SU-DHL-6 (cell line): ENCODE results near the gene SETMAR.

Experiments used
- H2AFZ ChIP-seq: fragments of 200-600 bp; sonication (generic); 2 replicates; pipeline ENCODE4 v1.6.1; 2014; ENCODE audit warnings: low read depth, mild to moderate bottlenecking, moderate library complexity, mixed read lengths, antibody characterized with exemption, low read length; ENCODE audit not compliant: severe bottlenecking
- H3F3A ChIP-seq: fragments of 200-600 bp; shearing (Covaris generic); 2 replicates; pipeline ENCODE4 v1.6.0; 2016; ENCODE audit warnings: antibody characterized with exemption, mild to moderate bottlenecking; ENCODE audit not compliant: insufficient read depth
- H3K27ac ChIP-seq: fragments of 200-600 bp; sonication (generic); 2 replicates; pipeline ENCODE4 v1.5.1; 2016; ENCODE audit warnings: low read depth, mild to moderate bottlenecking, low read length, moderate library complexity, mixed read lengths
- H3K27me3 ChIP-seq: fragments of 200-600 bp; sonication (generic), shearing (Covaris generic); 2 replicates; pipeline ENCODE4 v1.6.0; 2014; ENCODE audit warnings: mild to moderate bottlenecking, low read length
- H3K36me3 ChIP-seq: fragments of 200-600 bp; sonication (generic); 2 replicates; pipeline ENCODE4 v1.6.1; 2014; ENCODE audit warnings: mild to moderate bottlenecking, low read length, mixed read lengths
- H3K4me2 ChIP-seq: fragments of 300-600, 200-600 bp; shearing (Covaris generic), sonication (generic); 2 replicates; pipeline ENCODE4 v1.6.0; 2014; ENCODE audit warnings: low read length, low read depth, mild to moderate bottlenecking; ENCODE audit not compliant: poor library complexity, severe bottlenecking
- H3K4me3 ChIP-seq: fragments of 200-600 bp; sonication (generic); 2 replicates; pipeline ENCODE4 v1.5.1; 2014; ENCODE audit warnings: antibody characterized with exemption, low read length, mild to moderate bottlenecking, mixed read lengths; ENCODE audit not compliant: insufficient read depth, poor library complexity, severe bottlenecking
- H3K79me2 ChIP-seq: fragments of 200-600 bp; sonication (generic); 2 replicates; pipeline ENCODE4 v1.6.1; 2014; ENCODE audit warnings: mild to moderate bottlenecking, low read length, moderate library complexity; ENCODE audit not compliant: insufficient read depth
- H3K9ac ChIP-seq: fragments of 200-600 bp; sonication (generic); 2 replicates; pipeline ENCODE4 v1.7.0; 2014; ENCODE audit warnings: mild to moderate bottlenecking, low read length
- H3K9me2 ChIP-seq: fragments of 200-600 bp; sonication (generic); replicated peaks from 2 replicates; pipeline ENCODE4 v1.6.1; 2014; ENCODE audit warnings: low read length; ENCODE audit not compliant: insufficient read depth
- H3K9me3 ChIP-seq: fragments of 200-600 bp; sonication (generic); 2 replicates; pipeline ENCODE4 v1.6.1; 2014; ENCODE audit warnings: low read length, mixed read lengths; ENCODE audit not compliant: insufficient read depth
- H4K20me1 ChIP-seq: fragments of 200-600 bp; sonication (generic); 2 replicates; pipeline ENCODE4 v1.6.1; 2014; ENCODE audit warnings: low read depth, mild to moderate bottlenecking, antibody characterized with exemption, low read length, moderate library complexity, mixed read lengths
- EZH2phosphoT487 ChIP-seq: fragments of 200-600 bp; sonication (generic), shearing (Covaris generic); conservative IDR thresholded peaks from 2 replicates; pipeline ENCODE4 v1.6.1; 2018; ENCODE audit warnings: mild to moderate bottlenecking, antibody characterized with exemption, low read length, moderate library complexity, mixed read lengths
- TF ChIP-seq, protein P1 (sequence below): fragments of 200-600 bp; sonication (generic); IDR thresholded peaks from one replicate; pipeline ENCODE4 v1.5.1; 2017; ENCODE audit warnings: antibody characterized with exemption, mild to moderate bottlenecking, low read length, moderate library complexity; ENCODE audit not compliant: insufficient read depth, poor library complexity, severe bottlenecking

The SETMAR gene

GRCh38 chr3:4358273-4358672 lies 55.1 kb downstream of the SETMAR start:
- no peak overlapping the region for H3K27ac ChIP-seq
- no peaks in the 10 kb centered on the region for H3F3A ChIP-seq
- H3K9me3 ChIP-seq = no peaks in the 10 kb centered on the region
- TF ChIP-seq EZH2phosphoT487 = no peak
- TF ChIP-seq, protein P1, sequence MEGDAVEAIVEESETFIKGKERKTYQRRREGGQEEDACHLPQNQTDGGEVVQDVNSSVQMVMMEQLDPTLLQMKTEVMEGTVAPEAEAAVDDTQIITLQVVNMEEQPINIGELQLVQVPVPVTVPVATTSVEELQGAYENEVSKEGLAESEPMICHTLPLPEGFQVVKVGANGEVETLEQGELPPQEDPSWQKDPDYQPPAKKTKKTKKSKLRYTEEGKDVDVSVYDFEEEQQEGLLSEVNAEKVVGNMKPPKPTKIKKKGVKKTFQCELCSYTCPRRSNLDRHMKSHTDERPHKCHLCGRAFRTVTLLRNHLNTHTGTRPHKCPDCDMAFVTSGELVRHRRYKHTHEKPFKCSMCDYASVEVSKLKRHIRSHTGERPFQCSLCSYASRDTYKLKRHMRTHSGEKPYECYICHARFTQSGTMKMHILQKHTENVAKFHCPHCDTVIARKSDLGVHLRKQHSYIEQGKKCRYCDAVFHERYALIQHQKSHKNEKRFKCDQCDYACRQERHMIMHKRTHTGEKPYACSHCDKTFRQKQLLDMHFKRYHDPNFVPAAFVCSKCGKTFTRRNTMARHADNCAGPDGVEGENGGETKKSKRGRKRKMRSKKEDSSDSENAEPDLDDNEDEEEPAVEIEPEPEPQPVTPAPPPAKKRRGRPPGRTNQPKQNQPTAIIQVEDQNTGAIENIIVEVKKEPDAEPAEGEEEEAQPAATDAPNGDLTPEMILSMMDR = no peak
- no peaks in the 10 kb centered on the region for H3K79me2 ChIP-seq
- no peaks in the 10 kb centered on the region for H4K20me1 ChIP-seq
- H3K9ac ChIP-seq = no peak overlapping the region
- H3K4me3 ChIP-seq = no peak overlapping the region
- no peaks in the 10 kb centered on the region for H3K36me3 ChIP-seq
- no peaks in the 10 kb centered on the region for H3K9me2 ChIP-seq
- no peak overlapping the region for H2AFZ ChIP-seq
- no peaks in the 10 kb centered on the region for H3K27me3 ChIP-seq
- no peak overlapping the region for H3K4me2 ChIP-seq

GRCh38 chr3:4359805-4360502 lies 56.8 kb downstream of the SETMAR start:
- Histone ChIP-seq H2AFZ (no peak overlapping the region), H3F3A (no peaks in the 10 kb centered on the region), H3K4me2 (no peak overlapping the region), H3K79me2 (no peaks in the 10 kb centered on the region), H4K20me1 (no peaks in the 10 kb centered on the region), H3K9ac (no peak overlapping the region), H3K4me3 (no peak overlapping the region), H3K36me3 (no peaks in the 10 kb centered on the region), H3K27ac (no peak overlapping the region), H3K9me3 (no peaks in the 10 kb centered on the region), H3K9me2 (no peaks in the 10 kb centered on the region), H3K27me3 (no peaks in the 10 kb centered on the region)
- TF ChIP-seq, protein P1 = no peak
- no peak for TF ChIP-seq EZH2phosphoT487

DNA sequence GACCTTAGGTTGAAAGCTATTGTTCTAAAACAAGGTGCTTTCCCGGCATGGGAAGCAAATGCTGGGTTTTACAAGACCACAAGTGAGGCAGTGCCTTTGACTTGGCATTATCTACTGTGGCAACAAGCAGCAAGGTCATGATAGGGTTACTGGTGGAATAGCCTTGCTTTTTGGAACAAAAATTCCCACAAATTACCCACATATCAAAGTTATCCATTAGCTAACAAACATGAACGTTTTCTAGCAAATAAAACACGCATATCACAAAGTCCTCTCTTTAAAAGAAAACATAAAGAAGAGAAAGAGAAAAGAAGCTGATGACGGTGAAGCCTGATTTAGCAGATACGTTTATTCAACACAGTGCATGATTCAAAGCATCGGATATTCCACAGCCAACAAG lies 57.6 kb downstream of the SETMAR start:
- H3K4me3 ChIP-seq = no peak overlapping the region
- no peak for TF ChIP-seq EZH2phosphoT487
- TF ChIP-seq, protein P1 = no peak
- no peaks in the 10 kb centered on the region for H3F3A ChIP-seq
- no peaks in the 10 kb centered on the region for H3K9me3 ChIP-seq
- H3K9ac ChIP-seq = no peak overlapping the region
- H3K79me2 ChIP-seq = no peaks in the 10 kb centered on the region
- H3K27me3 ChIP-seq = no peaks in the 10 kb centered on the region
- H3K4me2 ChIP-seq = no peak overlapping the region
- no peak overlapping the region for H3K27ac ChIP-seq
- H4K20me1 ChIP-seq = no peaks in the 10 kb centered on the region
- no peaks in the 10 kb centered on the region for H3K9me2 ChIP-seq
- no peaks in the 10 kb centered on the region for H3K36me3 ChIP-seq
- no peak overlapping the region for H2AFZ ChIP-seq
